Ishikawa (cell line): ENCODE results near the gene KSR2.

ENCODE experiments used
- CEBPB ChIP-seq: IDR thresholded peaks from 2 replicates; pipeline ENCODE4 v1.6.1; 2012
- CREB1 ChIP-seq: IDR thresholded peaks from 2 replicates; pipeline ENCODE4 v1.6.1; 2012; ENCODE audit warnings: low read depth
- EGR1 ChIP-seq: IDR thresholded peaks from 2 replicates; pipeline ENCODE4 v1.6.1; 2012
- EP300 ChIP-seq: IDR thresholded peaks from 2 replicates; pipeline ENCODE4 v1.6.1; 2012; ENCODE audit warnings: borderline replicate concordance
- FOXM1 ChIP-seq: IDR thresholded peaks from 2 replicates; pipeline ENCODE4 v1.6.1; 2012; ENCODE audit warnings: low read depth, borderline replicate concordance
- NFIC ChIP-seq: IDR thresholded peaks from 2 replicates; pipeline ENCODE4 v1.6.1; 2012
- RAD21 ChIP-seq: IDR thresholded peaks from 2 replicates; pipeline ENCODE4 v1.6.1; 2012; ENCODE audit warnings: low read depth
- TAF1 ChIP-seq: IDR thresholded peaks from 2 replicates; pipeline ENCODE4 v1.6.1; 2012; ENCODE audit warnings: low read depth, mild to moderate bottlenecking
- TCF12 ChIP-seq: IDR thresholded peaks from 2 replicates; pipeline ENCODE4 v1.6.1; 2012; ENCODE audit warnings: low read depth
- TEAD4 ChIP-seq: IDR thresholded peaks from 2 replicates; pipeline ENCODE4 v1.6.1; 2012
- YY1 ChIP-seq: IDR thresholded peaks from 2 replicates; pipeline ENCODE4 v1.6.1; 2012; ENCODE audit warnings: low read depth
- ZBTB7A ChIP-seq: IDR thresholded peaks from 2 replicates; pipeline ENCODE4 v1.6.1; 2012; ENCODE audit warnings: low read depth
- TF ChIP-seq, protein P1 (sequence below): IDR thresholded peaks from 2 replicates; pipeline ENCODE4 v1.6.1; 2012
- TF ChIP-seq, protein P2 (sequence below): IDR thresholded peaks from 2 replicates; pipeline ENCODE4 v1.6.1; 2012; ENCODE audit warnings: low read depth, mild to moderate bottlenecking
- TF ChIP-seq, protein P3 (sequence below): IDR thresholded peaks from 2 replicates; pipeline ENCODE4 v1.6.1; 2012

Gene KSR2

DNA sequence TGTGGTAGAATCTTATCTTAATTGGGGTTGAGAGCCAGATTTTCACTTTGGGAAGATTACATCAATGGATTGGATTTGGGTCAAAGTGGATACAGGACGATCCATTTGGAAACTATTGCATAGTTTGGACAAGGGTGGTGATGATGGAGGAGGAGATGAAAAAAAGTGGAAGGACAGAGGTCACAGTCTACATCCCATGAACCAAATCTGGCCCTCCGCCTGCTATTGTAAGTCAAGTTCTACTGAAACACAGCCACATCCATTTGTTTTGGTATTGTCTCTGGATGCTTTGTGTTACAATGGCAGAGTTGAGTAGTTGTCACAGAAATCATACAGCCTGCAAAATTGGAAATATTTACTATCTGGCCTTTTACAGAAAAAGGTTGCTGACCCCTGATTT lies 310.6 kb downstream of the KSR2 start:
- TF ChIP-seq ZBTB7A (no peak), TEAD4 (no peak), TAF1 (no peak), NFIC (no peak), EGR1 (no peak), TCF12 (no peak), YY1 (no peak), CREB1 (no peak), FOXM1 (no peak), EP300 (no peak), RAD21 (no peak), CEBPB (no peak)
- TF ChIP-seq, protein P1, sequence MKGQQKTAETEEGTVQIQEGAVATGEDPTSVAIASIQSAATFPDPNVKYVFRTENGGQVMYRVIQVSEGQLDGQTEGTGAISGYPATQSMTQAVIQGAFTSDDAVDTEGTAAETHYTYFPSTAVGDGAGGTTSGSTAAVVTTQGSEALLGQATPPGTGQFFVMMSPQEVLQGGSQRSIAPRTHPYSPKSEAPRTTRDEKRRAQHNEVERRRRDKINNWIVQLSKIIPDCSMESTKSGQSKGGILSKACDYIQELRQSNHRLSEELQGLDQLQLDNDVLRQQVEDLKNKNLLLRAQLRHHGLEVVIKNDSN = no peak
- TF ChIP-seq, protein P2, sequence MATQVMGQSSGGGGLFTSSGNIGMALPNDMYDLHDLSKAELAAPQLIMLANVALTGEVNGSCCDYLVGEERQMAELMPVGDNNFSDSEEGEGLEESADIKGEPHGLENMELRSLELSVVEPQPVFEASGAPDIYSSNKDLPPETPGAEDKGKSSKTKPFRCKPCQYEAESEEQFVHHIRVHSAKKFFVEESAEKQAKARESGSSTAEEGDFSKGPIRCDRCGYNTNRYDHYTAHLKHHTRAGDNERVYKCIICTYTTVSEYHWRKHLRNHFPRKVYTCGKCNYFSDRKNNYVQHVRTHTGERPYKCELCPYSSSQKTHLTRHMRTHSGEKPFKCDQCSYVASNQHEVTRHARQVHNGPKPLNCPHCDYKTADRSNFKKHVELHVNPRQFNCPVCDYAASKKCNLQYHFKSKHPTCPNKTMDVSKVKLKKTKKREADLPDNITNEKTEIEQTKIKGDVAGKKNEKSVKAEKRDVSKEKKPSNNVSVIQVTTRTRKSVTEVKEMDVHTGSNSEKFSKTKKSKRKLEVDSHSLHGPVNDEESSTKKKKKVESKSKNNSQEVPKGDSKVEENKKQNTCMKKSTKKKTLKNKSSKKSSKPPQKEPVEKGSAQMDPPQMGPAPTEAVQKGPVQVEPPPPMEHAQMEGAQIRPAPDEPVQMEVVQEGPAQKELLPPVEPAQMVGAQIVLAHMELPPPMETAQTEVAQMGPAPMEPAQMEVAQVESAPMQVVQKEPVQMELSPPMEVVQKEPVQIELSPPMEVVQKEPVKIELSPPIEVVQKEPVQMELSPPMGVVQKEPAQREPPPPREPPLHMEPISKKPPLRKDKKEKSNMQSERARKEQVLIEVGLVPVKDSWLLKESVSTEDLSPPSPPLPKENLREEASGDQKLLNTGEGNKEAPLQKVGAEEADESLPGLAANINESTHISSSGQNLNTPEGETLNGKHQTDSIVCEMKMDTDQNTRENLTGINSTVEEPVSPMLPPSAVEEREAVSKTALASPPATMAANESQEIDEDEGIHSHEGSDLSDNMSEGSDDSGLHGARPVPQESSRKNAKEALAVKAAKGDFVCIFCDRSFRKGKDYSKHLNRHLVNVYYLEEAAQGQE = no peak
- TF ChIP-seq, protein P3, sequence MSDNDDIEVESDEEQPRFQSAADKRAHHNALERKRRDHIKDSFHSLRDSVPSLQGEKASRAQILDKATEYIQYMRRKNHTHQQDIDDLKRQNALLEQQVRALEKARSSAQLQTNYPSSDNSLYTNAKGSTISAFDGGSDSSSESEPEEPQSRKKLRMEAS = no peak

DNA sequence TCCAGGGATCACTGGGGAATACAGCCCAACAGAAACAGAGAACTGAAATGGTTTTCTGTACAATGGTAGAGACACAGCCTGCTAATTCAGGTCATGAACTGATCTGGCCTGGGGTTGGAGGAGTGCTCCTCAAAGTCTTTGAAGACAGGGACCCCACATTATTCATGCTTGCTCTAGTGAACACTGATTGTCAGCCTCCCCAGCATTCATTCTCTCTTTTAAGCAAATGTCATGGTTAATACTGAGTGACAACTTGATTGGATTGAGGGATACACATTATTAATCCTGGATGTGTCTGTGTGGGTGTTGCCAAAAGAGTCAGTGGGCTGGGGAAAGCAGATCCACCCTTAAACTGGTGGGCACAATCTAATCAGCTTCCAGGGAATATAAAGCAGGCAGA lies 319.0 kb downstream of the KSR2 start:
- TF ChIP-seq CREB1 (no peak), CEBPB (no peak), EP300 (no peak), TEAD4 (no peak), FOXM1 (no peak), TAF1 (no peak)
- TF ChIP-seq, protein P3 = no peak
- TF ChIP-seq, protein P2 = no peak
- TF ChIP-seq, protein P1 = no peak

DNA sequence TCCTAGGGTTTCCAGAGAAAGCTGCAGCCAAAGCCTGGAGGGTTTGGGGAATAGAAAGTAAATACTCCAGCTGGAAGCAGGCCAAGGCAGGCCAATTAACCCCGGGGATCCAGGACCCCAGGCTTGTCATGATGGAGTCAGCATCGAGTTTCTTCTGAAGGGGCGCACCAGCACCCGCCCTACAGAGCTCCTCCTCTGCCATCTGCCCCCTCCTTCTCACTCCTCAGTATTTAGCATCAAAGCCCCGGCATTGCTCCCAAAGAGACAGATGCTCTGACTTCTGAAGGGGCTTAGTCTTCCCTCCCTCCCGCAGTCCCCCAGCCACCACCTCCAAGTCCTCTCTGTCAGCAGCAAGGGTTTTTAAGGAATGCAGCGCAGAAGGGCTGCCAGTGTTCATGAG lies 322.3 kb downstream of the KSR2 start:
- TF ChIP-seq RAD21 = no peak
- no peak for TF ChIP-seq TAF1
- TF ChIP-seq NFIC = no peak
- TF ChIP-seq, protein P2 = no peak
- no peak for TF ChIP-seq TEAD4
- no peak for TF ChIP-seq CEBPB
- TF ChIP-seq FOXM1 = no peak
- TF ChIP-seq EGR1 = no peak
- TF ChIP-seq CREB1 = no peak
- no peak for TF ChIP-seq ZBTB7A
- TF ChIP-seq, protein P3 = no peak
- TF ChIP-seq YY1 = no peak
- no peak for TF ChIP-seq TCF12

DNA sequence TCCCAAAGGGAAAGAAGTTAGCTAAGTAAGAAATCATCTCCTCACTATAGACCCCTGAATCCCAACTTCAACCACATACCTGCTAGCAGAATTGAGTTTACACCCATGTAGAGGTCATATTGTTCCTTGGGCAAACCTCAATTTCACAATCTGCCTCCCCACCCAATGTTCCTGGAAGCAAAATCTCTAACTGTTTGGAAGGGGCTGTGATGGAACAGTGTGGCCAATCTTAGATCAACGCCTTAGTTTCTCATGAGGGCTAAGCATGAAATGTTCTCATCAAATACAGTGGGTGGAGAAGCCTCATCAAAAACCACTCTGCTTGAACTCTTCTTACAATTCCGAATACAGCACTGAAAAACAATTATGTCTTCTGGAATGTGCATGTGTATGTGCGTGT lies 323.3 kb downstream of the KSR2 start:
- TF ChIP-seq FOXM1 = no peak
- TF ChIP-seq YY1 = no peak
- no peak for TF ChIP-seq NFIC
- no peak for TF ChIP-seq CREB1
- no peak for TF ChIP-seq TCF12
- no peak for TF ChIP-seq EGR1
- no peak for TF ChIP-seq EP300
- no peak for TF ChIP-seq TEAD4

DNA sequence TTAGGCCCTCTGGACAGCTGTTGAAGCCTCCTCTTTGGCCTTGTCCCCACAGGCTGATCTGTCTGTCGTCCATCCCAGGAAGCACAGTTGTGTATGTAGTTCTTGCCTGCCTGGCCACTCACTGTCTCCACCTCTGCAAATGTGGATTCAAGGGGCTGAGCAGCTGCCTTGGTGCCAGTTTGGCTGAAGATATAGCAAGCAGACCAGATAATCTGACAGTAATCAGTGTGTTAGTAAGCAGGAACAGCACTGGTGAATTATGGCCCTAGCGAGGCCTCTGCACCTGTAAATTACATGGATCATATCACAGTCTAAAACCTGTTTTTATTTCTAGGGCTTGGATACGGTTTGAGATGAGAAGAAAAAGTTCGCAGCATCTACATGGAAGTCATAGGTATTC lies 324.8 kb downstream of the KSR2 start:
- TF ChIP-seq ZBTB7A (no peak), YY1 (no peak), NFIC (no peak), CREB1 (no peak)
- TF ChIP-seq, protein P2 = no peak
